ENCODE measurements around the gene DLGAP1.

Gene DLGAP1

GRCh38 chr18:3529601-3530000 is 925.5 kb downstream of the DLGAP1 start:
- DNase-seq (ENCODE audit: low read depth) = no peak

- DNase-seq (ENCODE audit: low read depth) = no peak
These were observed 926.0 kb downstream of the DLGAP1 start for GRCh38 chr18:3529077-3529476.

- no peak for DNase-seq (ENCODE audit: low read depth)
These were observed 926.9 kb downstream of the DLGAP1 start for GRCh38 chr18:3528231-3528630.

GRCh38 chr18:3526421-3527354 is 928.4 kb downstream of the DLGAP1 start:
- no peak for DNase-seq (ENCODE audit: low read depth)

- DNase-seq (ENCODE audit: low read depth) = peak; percentile 31
These were observed 929.2 kb downstream of the DLGAP1 start for GRCh38 chr18:3525870-3526420.

GRCh38 chr18:3524706-3525105 is 930.4 kb downstream of the DLGAP1 start:
- DNase-seq (ENCODE audit: low read depth) = no peak

- DNase-seq (ENCODE audit: low read depth) = no peak
These were observed 934.6 kb downstream of the DLGAP1 start for GRCh38 chr18:3520230-3521085.

- no peak for DNase-seq (ENCODE audit: low read depth)
These were observed 940.5 kb downstream of the DLGAP1 start for GRCh38 chr18:3514312-3515216.

GRCh38 chr18:3513481-3513880 is 941.6 kb downstream of the DLGAP1 start:
- DNase-seq (ENCODE audit: low read depth) = no peak

GRCh38 chr18:3511980-3512379 is 943.1 kb downstream of the DLGAP1 start:
- DNase-seq (ENCODE audit: low read depth) = no peak

- DNase-seq (ENCODE audit: low read depth) = no peak
These were observed 944.2 kb downstream of the DLGAP1 start for GRCh38 chr18:3510896-3511295.

- no peak for DNase-seq (ENCODE audit: low read depth)
These were observed 945.1 kb downstream of the DLGAP1 start for GRCh38 chr18:3510024-3510423.

- DNase-seq (ENCODE audit: low read depth) = no peak
These were observed 946.2 kb downstream of the DLGAP1 start for GRCh38 chr18:3508576-3509549.

- DNase-seq (ENCODE audit: low read depth) = no peak
These were observed 950.5 kb downstream of the DLGAP1 start for GRCh38 chr18:3504637-3505036.

- no peak for DNase-seq (ENCODE audit: low read depth)
These were observed 952.5 kb downstream of the DLGAP1 start for GRCh38 chr18:3502650-3503049.

GRCh38 chr18:3500016-3500415 is 955.1 kb downstream of the DLGAP1 start:
- DNase-seq (ENCODE audit: low read depth) = no peak

- no peak for DNase-seq (ENCODE audit: low read depth)
These were observed 955.6 kb downstream of the DLGAP1 start for GRCh38 chr18:3499501-3499900.

GRCh38 chr18:3498698-3499471 is 956.2 kb downstream of the DLGAP1 start:
- no peak for DNase-seq (ENCODE audit: low read depth)

GRCh38 chr18:3495691-3496430 is 959.2 kb downstream of the DLGAP1 start:
- no peak for DNase-seq (ENCODE audit: low read depth)

All from T-helper 22 cell (primary cell).